ENCODE results near the gene COL4A2. TPM values are rescaled to one million over a fixed set of nuclear protein-coding genes. Genes with fewer than 3 reads are reported as not detected.

The COL4A2 gene
- polyA plus RNA-seq, 2 of the 4 experiments (the other 2 are of a cell fraction): 46.9 to 119 TPM

DNA sequence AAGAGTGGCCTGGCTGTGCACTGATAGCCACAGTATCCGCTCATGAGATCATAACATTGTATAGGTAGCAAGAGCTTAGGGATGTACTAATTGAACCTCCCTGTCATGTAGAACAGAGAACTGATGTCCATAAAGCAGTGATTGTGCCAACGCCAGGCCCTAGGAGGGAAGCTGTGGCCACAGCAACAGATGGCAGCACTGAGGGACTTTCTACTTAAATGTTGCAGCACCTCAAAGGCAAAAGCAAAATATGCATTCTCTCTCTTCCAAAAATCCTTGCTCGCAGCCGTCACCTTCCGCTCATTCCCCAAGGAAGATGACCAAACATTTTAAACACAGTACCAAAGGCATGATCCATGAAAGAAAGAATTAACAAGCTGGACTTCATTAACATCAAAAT, 32.4 kb upstream of the COL4A2 start:
- TF ChIP-seq CBX8 (IDR thresholded peaks at IDR 0.05) (no peak), CEBPB (IDR thresholded peaks at IDR 0.05) (no peak), EHMT2 (IDR thresholded peaks at IDR 0.05; ENCODE audit: low read depth) (no peak), GATA3 (IDR thresholded peaks at IDR 0.05; ENCODE audit: borderline replicate concordance) (no peak), MAZ (IDR thresholded peaks at IDR 0.05; ENCODE audit: borderline replicate concordance, low read depth, low read length) (no peak), RAD21 (conservative IDR thresholded peaks at IDR 0.05 in 1 of 2, IDR thresholded peaks at IDR 0.05 in 1 of 2) (no peak), ZC3H11A (IDR thresholded peaks at IDR 0.05) (no peak), RNF2 (IDR thresholded peaks at IDR 0.05; ENCODE audit: borderline replicate concordance, low read depth) (no peak), RCOR1 (IDR thresholded peaks at IDR 0.05; ENCODE audit: low read depth, low read length) (no peak), NPAS2 (CRISPR knock-in tag; IDR thresholded peaks at IDR 0.05; ENCODE audit: borderline replicate concordance) (no peak), JUNB (IDR thresholded peaks at IDR 0.05) (no peak)
- TF ChIP-seq, protein P1, sequence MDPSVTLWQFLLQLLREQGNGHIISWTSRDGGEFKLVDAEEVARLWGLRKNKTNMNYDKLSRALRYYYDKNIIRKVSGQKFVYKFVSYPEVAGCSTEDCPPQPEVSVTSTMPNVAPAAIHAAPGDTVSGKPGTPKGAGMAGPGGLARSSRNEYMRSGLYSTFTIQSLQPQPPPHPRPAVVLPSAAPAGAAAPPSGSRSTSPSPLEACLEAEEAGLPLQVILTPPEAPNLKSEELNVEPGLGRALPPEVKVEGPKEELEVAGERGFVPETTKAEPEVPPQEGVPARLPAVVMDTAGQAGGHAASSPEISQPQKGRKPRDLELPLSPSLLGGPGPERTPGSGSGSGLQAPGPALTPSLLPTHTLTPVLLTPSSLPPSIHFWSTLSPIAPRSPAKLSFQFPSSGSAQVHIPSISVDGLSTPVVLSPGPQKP (IDR thresholded peaks at IDR 0.05; ENCODE audit: low read depth, low read length): no peak
- TF ChIP-seq, protein P2, sequence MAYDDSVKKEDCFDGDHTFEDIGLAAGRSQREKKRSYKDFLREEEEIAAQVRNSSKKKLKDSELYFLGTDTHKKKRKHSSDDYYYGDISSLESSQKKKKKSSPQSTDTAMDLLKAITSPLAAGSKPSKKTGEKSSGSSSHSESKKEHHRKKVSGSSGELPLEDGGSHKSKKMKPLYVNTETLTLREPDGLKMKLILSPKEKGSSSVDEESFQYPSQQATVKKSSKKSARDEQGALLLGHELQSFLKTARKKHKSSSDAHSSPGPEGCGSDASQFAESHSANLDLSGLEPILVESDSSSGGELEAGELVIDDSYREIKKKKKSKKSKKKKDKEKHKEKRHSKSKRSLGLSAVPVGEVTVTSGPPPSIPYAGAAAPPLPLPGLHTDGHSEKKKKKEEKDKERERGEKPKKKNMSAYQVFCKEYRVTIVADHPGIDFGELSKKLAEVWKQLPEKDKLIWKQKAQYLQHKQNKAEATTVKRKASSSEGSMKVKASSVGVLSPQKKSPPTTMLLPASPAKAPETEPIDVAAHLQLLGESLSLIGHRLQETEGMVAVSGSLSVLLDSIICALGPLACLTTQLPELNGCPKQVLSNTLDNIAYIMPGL (CRISPR knock-in tag; IDR thresholded peaks at IDR 0.05; ENCODE audit: borderline replicate concordance): no peak
- TF ChIP-seq, protein P3, sequence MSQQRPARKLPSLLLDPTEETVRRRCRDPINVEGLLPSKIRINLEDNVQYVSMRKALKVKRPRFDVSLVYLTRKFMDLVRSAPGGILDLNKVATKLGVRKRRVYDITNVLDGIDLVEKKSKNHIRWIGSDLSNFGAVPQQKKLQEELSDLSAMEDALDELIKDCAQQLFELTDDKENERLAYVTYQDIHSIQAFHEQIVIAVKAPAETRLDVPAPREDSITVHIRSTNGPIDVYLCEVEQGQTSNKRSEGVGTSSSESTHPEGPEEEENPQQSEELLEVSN (IDR thresholded peaks at IDR 0.05; ENCODE audit: borderline replicate concordance, low read depth): no peak
- TF ChIP-seq, protein P4, sequence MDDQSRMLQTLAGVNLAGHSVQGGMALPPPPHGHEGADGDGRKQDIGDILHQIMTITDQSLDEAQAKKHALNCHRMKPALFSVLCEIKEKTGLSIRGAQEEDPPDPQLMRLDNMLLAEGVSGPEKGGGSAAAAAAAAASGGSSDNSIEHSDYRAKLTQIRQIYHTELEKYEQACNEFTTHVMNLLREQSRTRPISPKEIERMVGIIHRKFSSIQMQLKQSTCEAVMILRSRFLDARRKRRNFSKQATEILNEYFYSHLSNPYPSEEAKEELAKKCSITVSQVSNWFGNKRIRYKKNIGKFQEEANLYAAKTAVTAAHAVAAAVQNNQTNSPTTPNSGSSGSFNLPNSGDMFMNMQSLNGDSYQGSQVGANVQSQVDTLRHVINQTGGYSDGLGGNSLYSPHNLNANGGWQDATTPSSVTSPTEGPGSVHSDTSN (IDR thresholded peaks at IDR 0.05): no peak
- ATAC-seq (peak; percentile 38; a peak in 3 of 6 replicates), FAIRE-seq (no peak), DNase-seq (ENCODE audit: low read depth in 1 of 2, low spot score in 1 of 2) (peak in 1 of 2 experiments; percentile 7)
- Histone ChIP-seq H3K4me3 (no peak overlapping the region), H3K9me3 (no peaks in the 10 kb centered on the region), H3K27ac (no peak overlapping the region), H3K4me1 (peaks cover 11% of the 10 kb centered on the region; the same call in 2 of the 3 replicates), H3K4me2 (no peak overlapping the region)
- CTCF ChIA-PET: interaction anchor here (1.4 to 2.9 kb wide), 3 partner anchors 9 to 30 kb away, joined by 6 to 7 read pairs (median 7); no protein-coding TSS in a partner anchor
- POLR2A ChIA-PET: no interaction called here
- WGBS (ENCODE audit: missing lambda C conversion rate): 78% methylated on average over 5 of the region's 5 CpGs

DNA sequence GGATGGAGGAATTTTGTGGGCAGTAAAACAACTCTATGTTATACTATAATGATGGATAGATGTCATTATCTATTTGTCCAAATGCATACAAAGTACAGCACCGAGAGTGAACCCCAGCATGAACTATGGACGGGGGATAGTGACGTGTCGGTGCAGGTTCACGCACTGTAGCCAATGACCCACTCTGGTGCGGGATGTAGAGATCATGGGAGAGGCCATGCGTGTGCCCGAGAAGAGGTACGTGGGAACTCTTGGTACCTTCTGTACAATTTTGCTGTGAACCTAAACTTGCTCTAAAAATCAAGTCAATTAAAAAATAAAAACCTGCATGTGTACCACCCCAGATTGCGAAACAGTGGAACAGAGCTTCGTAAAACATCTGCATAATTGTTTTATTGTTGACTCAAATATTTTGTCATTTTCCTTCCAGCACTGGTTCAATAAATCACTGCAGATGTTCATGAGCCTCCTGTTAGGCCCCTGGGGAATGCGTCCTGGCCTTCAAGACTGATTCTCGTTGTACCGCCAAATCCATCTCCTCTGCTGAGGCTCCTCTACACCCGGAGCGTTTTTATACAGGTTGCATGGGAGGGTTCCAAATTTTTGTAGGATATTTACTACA, 31.0 kb upstream of the COL4A2 start:
- ATAC-seq: no peak
- Histone ChIP-seq H3K9me3 (no peaks in the 10 kb centered on the region), H3K27ac (no peak overlapping the region), H3K4me2 (no peak overlapping the region), H3K4me3 (no peak overlapping the region), H3K4me1 (peaks cover 11% of the 10 kb centered on the region; the same call in 2 of the 3 replicates)
- TF ChIP-seq CBX2 (IDR thresholded peaks at IDR 0.05; ENCODE audit: borderline replicate concordance, low read depth) (no peak), MAZ (IDR thresholded peaks at IDR 0.05; ENCODE audit: borderline replicate concordance, low read depth, low read length) (no peak), KDM1A (IDR thresholded peaks at IDR 0.05; ENCODE audit: low read depth) (no peak), CHD4 (IDR thresholded peaks at IDR 0.05; ENCODE audit: borderline replicate concordance) (no peak), SMC3 (IDR thresholded peaks at IDR 0.05) (no peak), FOSL2 (IDR thresholded peaks at IDR 0.05) (no peak), FOSL2 (CRISPR knock-in tag; IDR thresholded peaks at IDR 0.05) (no peak), RCOR1 (IDR thresholded peaks at IDR 0.05; ENCODE audit: low read depth, low read length) (no peak), JUN (IDR thresholded peaks at IDR 0.05) (no peak), RARB (CRISPR knock-in tag; IDR thresholded peaks at IDR 0.05) (no peak), NFE2L2 (conservative IDR thresholded peaks at IDR 0.05; ENCODE audit: low read length) (no peak), RAD21 (conservative IDR thresholded peaks at IDR 0.05 in 1 of 2, IDR thresholded peaks at IDR 0.05 in 1 of 2) (no peak), CEBPB (IDR thresholded peaks at IDR 0.05) (no peak), ZFP36 (IDR thresholded peaks at IDR 0.05; ENCODE audit: borderline replicate concordance, partially characterized antibody) (no peak), HEYL (CRISPR knock-in tag; IDR thresholded peaks at IDR 0.05) (no peak), RNF2 (IDR thresholded peaks at IDR 0.05; ENCODE audit: borderline replicate concordance, low read depth) (no peak), PHF8 (IDR thresholded peaks at IDR 0.05; ENCODE audit: borderline replicate concordance, low read depth) (no peak), BHLHE40 (IDR thresholded peaks at IDR 0.05; ENCODE audit: low read depth, low read length) (no peak)
- TF ChIP-seq, protein P2 (CRISPR knock-in tag; IDR thresholded peaks at IDR 0.05; ENCODE audit: borderline replicate concordance): no peak
- TF ChIP-seq, protein P4 (IDR thresholded peaks at IDR 0.05): no peak
- WGBS (ENCODE audit: missing lambda C conversion rate): 81% methylated on average over 16 of the region's 16 CpGs
- POLR2A ChIA-PET: no interaction called here
- CTCF ChIA-PET: interaction anchor here (2.9 kb wide), 1 partner anchor 25 kb away, joined by 7 read pairs; no protein-coding TSS in a partner anchor
- DNase-seq (ENCODE audit: low read depth in 1 of 2, low spot score in 1 of 2): no peak
- no peak for FAIRE-seq
